H9 (cell line): ENCODE results near the gene IL1RL2. TPM values are rescaled to one million over a fixed set of nuclear protein-coding genes. Genes with fewer than 3 reads are reported as not detected.

ENCODE experiments used
- DNase-seq: peaks from one replicate; pipeline ENCODE4 v3.0.0-alpha.2; 2017
- H2AFZ ChIP-seq: one replicate; pipeline ENCODE4 v1.6.1; 2013; ENCODE audit warnings: mild to moderate bottlenecking, low read length, control low read depth, moderate library complexity
- H2AK5ac ChIP-seq: 2 replicates; pipeline ENCODE4 v1.6.1; 2013; ENCODE audit warnings: low read length, control low read depth, mixed read lengths; ENCODE audit not compliant: insufficient read length
- H2BK120ac ChIP-seq: one replicate; pipeline ENCODE4 v1.6.1; 2013; ENCODE audit warnings: low read depth, mild to moderate bottlenecking, low read length, control low read depth, inconsistent platforms; ENCODE audit not compliant: poor library complexity, severe bottlenecking
- H2BK12ac ChIP-seq: 2 replicates; pipeline ENCODE4 v1.6.1; 2013; ENCODE audit warnings: low read length, control low read depth, mixed read lengths, low read depth; ENCODE audit not compliant: insufficient read length
- H2BK15ac ChIP-seq: 2 replicates; pipeline ENCODE4 v1.6.1; 2013; ENCODE audit warnings: low read depth, low read length, control low read depth
- H2BK20ac ChIP-seq: one replicate; pipeline ENCODE4 v1.6.1; 2013; ENCODE audit warnings: low read depth, mild to moderate bottlenecking, low read length, control low read depth, inconsistent platforms; ENCODE audit not compliant: poor library complexity, severe bottlenecking
- H2BK5ac ChIP-seq: 2 replicates; pipeline ENCODE4 v1.6.1; 2013; ENCODE audit warnings: low read length, control low read depth, mixed read lengths; ENCODE audit not compliant: insufficient read length
- H3K14ac ChIP-seq: 2 replicates; pipeline ENCODE4 v1.6.1; 2013; ENCODE audit warnings: low read length, control low read depth; ENCODE audit not compliant: insufficient read depth
- H3K18ac ChIP-seq: 2 replicates; pipeline ENCODE4 v1.6.1; 2013; ENCODE audit warnings: low read depth, mild to moderate bottlenecking, mixed read lengths, low read length, control low read depth; ENCODE audit not compliant: insufficient read length
- H3K23ac ChIP-seq: 2 replicates; pipeline ENCODE4 v1.6.1; 2013; ENCODE audit warnings: low read length, control low read depth, mixed read lengths, low read depth; ENCODE audit not compliant: insufficient read length
- H3K23me2 ChIP-seq: 2 replicates; pipeline ENCODE4 v1.6.1; 2013; ENCODE audit warnings: low read depth, mild to moderate bottlenecking, mixed read lengths, low read length, control low read depth; ENCODE audit not compliant: insufficient read length, poor library complexity, severe bottlenecking
- H3K27ac ChIP-seq: 2 replicates; pipeline ENCODE4 v1.5.1; 2013; ENCODE audit warnings: low read length, control low read depth, mixed read lengths, low read depth; ENCODE audit not compliant: insufficient read length
- H3K27me3 ChIP-seq: 2 replicates; pipeline ENCODE4 v1.6.1; 2013; ENCODE audit warnings: low read length, control low read depth, inconsistent platforms; ENCODE audit not compliant: insufficient read depth
- H3K4ac ChIP-seq: 2 replicates; pipeline ENCODE4 v1.6.1; 2013; ENCODE audit warnings: low read depth, mild to moderate bottlenecking, control low read depth, inconsistent platforms, low read length, moderate library complexity
- H3K4me1 ChIP-seq: 2 replicates; pipeline ENCODE4 v1.6.1; 2013; ENCODE audit warnings: low read length, control low read depth, inconsistent platforms; ENCODE audit not compliant: insufficient read depth
- H3K4me2 ChIP-seq: 2 replicates; pipeline ENCODE4 v1.6.1; 2013; ENCODE audit warnings: low read length, control low read depth, mixed read lengths; ENCODE audit not compliant: insufficient read length, insufficient read depth
- H3K56ac ChIP-seq: 2 replicates; pipeline ENCODE4 v1.6.1; 2013; ENCODE audit warnings: low read depth, mild to moderate bottlenecking, mixed read lengths, low read length, control low read depth; ENCODE audit not compliant: insufficient read length
- H3K79me1 ChIP-seq: 2 replicates; pipeline ENCODE4 v1.6.1; 2013; ENCODE audit warnings: low read depth, mild to moderate bottlenecking, moderate library complexity, low read length, control low read depth, inconsistent platforms; ENCODE audit not compliant: insufficient read depth, poor library complexity, severe bottlenecking
- H3K79me2 ChIP-seq: 2 replicates; pipeline ENCODE4 v1.6.1; 2013; ENCODE audit warnings: low read length, control low read depth, inconsistent platforms; ENCODE audit not compliant: insufficient read depth
- H3K9ac ChIP-seq: 2 replicates; pipeline ENCODE4 v1.6.1; 2013; ENCODE audit warnings: low read length, control low read depth, mixed read lengths; ENCODE audit not compliant: insufficient read length; ENCODE audit errors: extremely low read depth
- H3K9me3 ChIP-seq: one replicate; pipeline ENCODE4 v1.6.1; 2013; ENCODE audit warnings: low read depth, low read length, inconsistent platforms; ENCODE audit not compliant: control insufficient read depth
- H3T11ph ChIP-seq: one replicate; pipeline ENCODE4 v1.6.1; 2013; ENCODE audit warnings: mild to moderate bottlenecking, low read length, control low read depth, inconsistent platforms
- H4K20me1 ChIP-seq: one replicate; pipeline ENCODE4 v1.6.1; 2013; ENCODE audit not compliant: control insufficient read depth, insufficient read length, insufficient read depth
- H4K5ac ChIP-seq: 2 replicates; pipeline ENCODE4 v1.6.1; 2013; ENCODE audit warnings: low read depth, mild to moderate bottlenecking, mixed read lengths, low read length, control low read depth; ENCODE audit not compliant: insufficient read length
- H4K8ac ChIP-seq: replicated peaks from 2 replicates; pipeline ENCODE4 v1.6.1; 2013; ENCODE audit warnings: low read length, control low read depth, mixed read lengths, low read depth; ENCODE audit not compliant: insufficient read length
- H4K91ac ChIP-seq: 2 replicates; pipeline ENCODE4 v1.6.1; 2013; ENCODE audit warnings: low read depth, mild to moderate bottlenecking, moderate library complexity, mixed read lengths, low read length, control low read depth; ENCODE audit not compliant: insufficient read length
- H3K27ac Mint-ChIP-seq, 3 experiments: 2 replicates in 2 of 3; 3 replicates in 1 of 3; pipeline ENCODE4 v1.8.0; 2020 to 2021; ENCODE audit warnings: mixed read lengths in 3 of 3, mild to moderate bottlenecking in 1 of 3, moderate library complexity in 1 of 3
- H3K27me3 Mint-ChIP-seq: 2 replicates; pipeline ENCODE4 v1.8.0; 2021; ENCODE audit warnings: low read depth, mild to moderate bottlenecking, moderate library complexity, mixed read lengths
- H3K36me3 Mint-ChIP-seq, 3 experiments: 2 replicates in 2 of 3; 3 replicates in 1 of 3; pipeline ENCODE4 v1.8.0; 2020 to 2021; ENCODE audit warnings: low read depth in 3 of 3, mixed read lengths in 3 of 3; ENCODE audit not compliant: insufficient read depth in 1 of 3
- H3K4me1 Mint-ChIP-seq, 2 experiments: 2 replicates each; pipeline ENCODE4 v1.8.0; 2020; ENCODE audit warnings: mixed read lengths in 2 of 2
- H3K4me3 Mint-ChIP-seq, 2 experiments: 2 replicates in 1 of 2; 3 replicates in 1 of 2; pipeline ENCODE4 v1.8.0; 2020 to 2021; ENCODE audit warnings: mild to moderate bottlenecking in 2 of 2, mixed read lengths in 2 of 2, moderate library complexity in 1 of 2
- H3K9me3 Mint-ChIP-seq, 2 experiments: 2 replicates in 1 of 2; 3 replicates in 1 of 2; pipeline ENCODE4 v1.8.0; 2020; ENCODE audit warnings: mild to moderate bottlenecking in 2 of 2, mixed read lengths in 2 of 2, moderate library complexity in 1 of 2
- WGBS: extraction: QIAGEN DNeasy Blood & Tissue Kit; methylation state at CpG from one replicate; pipeline ENCODE4 v1.1.7; 2013; ENCODE audit warnings: missing lambda C conversion rate, low lambda C conversion rate, mixed read lengths; ENCODE audit not compliant: insufficient read length; ENCODE audit errors: extremely low coverage; 5-methylcytosine and 5-hydroxymethylcytosine counted together
- total RNA-seq: library from RNA; stranded (reverse); gene quantifications from 2 replicates; pipeline ENCODE4 v1.2.1, GENCODE V29; 2021
- TF ChIP-seq, protein P1 (sequence below): fragments of 200-600 bp; sonication (generic); conservative IDR thresholded peaks from 3 replicates; pipeline ENCODE4 v1.8.0; 2021; ENCODE audit warnings: antibody characterized with exemption, mild to moderate bottlenecking

The IL1RL2 gene
- total RNA-seq, 1 experiment from 2014 or later = not detected

DNA sequence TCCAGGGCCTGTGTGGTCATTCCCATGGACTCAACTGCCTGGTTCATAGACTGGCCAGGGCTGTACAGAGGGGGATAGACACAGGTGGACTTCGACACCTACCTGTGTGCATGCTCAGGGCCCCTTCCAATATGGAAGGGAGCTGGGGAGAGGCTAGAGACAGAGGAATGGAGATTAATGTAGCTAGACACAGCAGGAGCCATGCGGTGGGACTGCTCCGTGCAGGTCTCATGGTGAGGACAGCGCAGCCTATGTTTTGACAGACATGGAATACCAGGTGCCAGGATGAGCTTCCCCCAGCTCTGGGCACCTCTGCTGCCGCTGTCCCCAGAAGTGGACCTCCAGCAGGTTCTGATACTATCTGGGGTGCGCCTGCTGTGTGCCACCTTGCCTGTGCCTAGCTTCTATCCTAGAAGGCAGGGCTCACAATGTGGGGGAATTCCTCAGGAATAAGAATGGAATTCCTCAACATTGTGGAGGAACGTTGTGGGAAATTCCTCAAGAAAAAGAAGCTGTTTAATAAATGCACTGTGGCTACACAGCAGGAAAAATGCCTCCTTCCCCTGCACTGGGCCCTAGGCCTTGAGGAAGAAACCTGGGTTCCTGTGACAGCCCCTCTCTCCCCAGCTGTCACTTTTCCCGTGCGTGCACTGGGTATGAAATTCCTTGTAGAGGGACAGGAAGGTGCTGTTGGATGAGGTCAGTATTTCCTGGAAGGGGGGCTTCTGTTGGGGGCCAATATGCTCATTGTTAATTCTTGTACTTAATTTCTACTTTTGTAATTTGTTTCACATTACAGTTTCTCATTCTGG is 37.0 kb upstream of the IL1RL2 start:
- Histone ChIP-seq H3T11ph (no peak overlapping the region), H4K20me1 (no peaks in the 10 kb centered on the region), H2AFZ (no peak overlapping the region), H4K5ac (no peak overlapping the region), H4K8ac (no peak overlapping the region), H3K56ac (no peak overlapping the region), H3K79me1 (no peaks in the 10 kb centered on the region), H2BK20ac (no peak overlapping the region), H3K9ac (no peak overlapping the region), H2BK15ac (no peak overlapping the region), H3K9me3 (no peaks in the 10 kb centered on the region), H3K23me2 (no peaks in the 10 kb centered on the region), H4K91ac (no peak overlapping the region), H3K4me1 (no peaks in the 10 kb centered on the region), H2BK5ac (no peak overlapping the region), H3K4ac (no peak overlapping the region), H3K14ac (no peak overlapping the region), H3K4me2 (no peak overlapping the region), H2BK120ac (no peak overlapping the region), H3K18ac (no peak overlapping the region), H3K27me3 (no peaks in the 10 kb centered on the region), H2BK12ac (no peak overlapping the region), H2AK5ac (no peak overlapping the region), H3K79me2 (no peaks in the 10 kb centered on the region), H3K27ac (no peak overlapping the region), H3K23ac (no peak overlapping the region)
- Mint-ChIP-seq H3K9me3 (peaks cover 6 to 27% of the 10 kb centered on the region in 2 experiments), H3K36me3 (peaks cover 0 to 16% (median 2%) of the 10 kb centered on the region in 3 experiments; a peak in 3 of 7 replicates), H3K4me1 (no peaks in the 10 kb centered on the region), H3K27me3 (peaks cover 16% of the 10 kb centered on the region), H3K27ac (no peak overlapping the region), H3K4me3 (no peak overlapping the region)
- TF ChIP-seq, protein P1, sequence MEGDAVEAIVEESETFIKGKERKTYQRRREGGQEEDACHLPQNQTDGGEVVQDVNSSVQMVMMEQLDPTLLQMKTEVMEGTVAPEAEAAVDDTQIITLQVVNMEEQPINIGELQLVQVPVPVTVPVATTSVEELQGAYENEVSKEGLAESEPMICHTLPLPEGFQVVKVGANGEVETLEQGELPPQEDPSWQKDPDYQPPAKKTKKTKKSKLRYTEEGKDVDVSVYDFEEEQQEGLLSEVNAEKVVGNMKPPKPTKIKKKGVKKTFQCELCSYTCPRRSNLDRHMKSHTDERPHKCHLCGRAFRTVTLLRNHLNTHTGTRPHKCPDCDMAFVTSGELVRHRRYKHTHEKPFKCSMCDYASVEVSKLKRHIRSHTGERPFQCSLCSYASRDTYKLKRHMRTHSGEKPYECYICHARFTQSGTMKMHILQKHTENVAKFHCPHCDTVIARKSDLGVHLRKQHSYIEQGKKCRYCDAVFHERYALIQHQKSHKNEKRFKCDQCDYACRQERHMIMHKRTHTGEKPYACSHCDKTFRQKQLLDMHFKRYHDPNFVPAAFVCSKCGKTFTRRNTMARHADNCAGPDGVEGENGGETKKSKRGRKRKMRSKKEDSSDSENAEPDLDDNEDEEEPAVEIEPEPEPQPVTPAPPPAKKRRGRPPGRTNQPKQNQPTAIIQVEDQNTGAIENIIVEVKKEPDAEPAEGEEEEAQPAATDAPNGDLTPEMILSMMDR = no peak
- no CpG with 5 or more reads among the region's 9 CpGs for WGBS
- DNase-seq = no peak
